ENCODE results near the gene MVD. TPM values are rescaled to one million over a fixed set of nuclear protein-coding genes. Genes with fewer than 3 reads are reported as not detected.

The MVD gene
- total and polyA plus RNA-seq, 2 of the 13 experiments (the other 11 are each of a cell fraction or from before 2014, with no cell fraction given), result 28.1 to 187 TPM

DNA sequence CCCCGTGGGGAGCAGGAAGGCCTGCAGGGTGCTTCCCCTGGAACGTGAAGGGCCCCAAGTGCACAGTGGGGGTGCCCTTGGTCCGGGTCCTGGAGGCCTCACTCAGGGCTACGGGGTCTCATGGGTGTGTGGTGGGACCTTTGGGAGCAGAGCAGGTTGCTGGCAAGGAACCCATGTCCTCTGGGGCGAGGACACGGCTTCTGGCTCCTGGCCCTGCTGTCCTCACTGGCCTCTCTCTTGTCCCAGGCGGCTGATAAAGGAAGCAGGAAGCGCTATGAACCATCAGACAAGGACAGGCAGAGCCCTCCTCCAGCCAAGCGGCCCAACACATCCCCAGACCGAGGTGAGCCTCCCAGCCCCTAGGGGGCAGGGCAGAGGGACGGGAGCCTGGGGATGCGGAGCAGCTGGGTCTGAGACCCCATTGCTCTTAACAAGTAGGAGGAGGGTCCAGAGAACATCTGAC, 34.3 kb downstream of the MVD start (continued):
- TF ChIP-seq, protein P1, sequence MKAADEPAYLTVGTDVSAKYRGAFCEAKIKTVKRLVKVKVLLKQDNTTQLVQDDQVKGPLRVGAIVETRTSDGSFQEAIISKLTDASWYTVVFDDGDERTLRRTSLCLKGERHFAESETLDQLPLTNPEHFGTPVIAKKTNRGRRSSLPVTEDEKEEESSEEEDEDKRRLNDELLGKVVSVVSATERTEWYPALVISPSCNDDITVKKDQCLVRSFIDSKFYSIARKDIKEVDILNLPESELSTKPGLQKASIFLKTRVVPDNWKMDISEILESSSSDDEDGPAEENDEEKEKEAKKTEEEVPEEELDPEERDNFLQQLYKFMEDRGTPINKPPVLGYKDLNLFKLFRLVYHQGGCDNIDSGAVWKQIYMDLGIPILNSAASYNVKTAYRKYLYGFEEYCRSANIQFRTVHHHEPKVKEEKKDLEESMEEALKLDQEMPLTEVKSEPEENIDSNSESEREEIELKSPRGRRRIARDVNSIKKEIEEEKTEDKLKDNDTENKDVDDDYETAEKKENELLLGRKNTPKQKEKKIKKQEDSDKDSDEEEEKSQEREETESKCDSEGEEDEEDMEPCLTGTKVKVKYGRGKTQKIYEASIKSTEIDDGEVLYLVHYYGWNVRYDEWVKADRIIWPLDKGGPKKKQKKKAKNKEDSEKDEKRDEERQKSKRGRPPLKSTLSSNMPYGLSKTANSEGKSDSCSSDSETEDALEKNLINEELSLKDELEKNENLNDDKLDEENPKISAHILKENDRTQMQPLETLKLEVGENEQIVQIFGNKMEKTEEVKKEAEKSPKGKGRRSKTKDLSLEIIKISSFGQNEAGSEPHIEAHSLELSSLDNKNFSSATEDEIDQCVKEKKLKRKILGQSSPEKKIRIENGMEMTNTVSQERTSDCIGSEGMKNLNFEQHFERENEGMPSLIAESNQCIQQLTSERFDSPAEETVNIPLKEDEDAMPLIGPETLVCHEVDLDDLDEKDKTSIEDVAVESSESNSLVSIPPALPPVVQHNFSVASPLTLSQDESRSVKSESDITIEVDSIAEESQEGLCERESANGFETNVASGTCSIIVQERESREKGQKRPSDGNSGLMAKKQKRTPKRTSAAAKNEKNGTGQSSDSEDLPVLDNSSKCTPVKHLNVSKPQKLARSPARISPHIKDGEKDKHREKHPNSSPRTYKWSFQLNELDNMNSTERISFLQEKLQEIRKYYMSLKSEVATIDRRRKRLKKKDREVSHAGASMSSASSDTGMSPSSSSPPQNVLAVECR (CRISPR knock-in tag; IDR thresholded peaks at IDR 0.05; ENCODE audit: borderline replicate concordance), result 0 out of 2 replicates have a peak, but pooled peaks have one; percentile 35
- TF ChIP-seq, protein P2, sequence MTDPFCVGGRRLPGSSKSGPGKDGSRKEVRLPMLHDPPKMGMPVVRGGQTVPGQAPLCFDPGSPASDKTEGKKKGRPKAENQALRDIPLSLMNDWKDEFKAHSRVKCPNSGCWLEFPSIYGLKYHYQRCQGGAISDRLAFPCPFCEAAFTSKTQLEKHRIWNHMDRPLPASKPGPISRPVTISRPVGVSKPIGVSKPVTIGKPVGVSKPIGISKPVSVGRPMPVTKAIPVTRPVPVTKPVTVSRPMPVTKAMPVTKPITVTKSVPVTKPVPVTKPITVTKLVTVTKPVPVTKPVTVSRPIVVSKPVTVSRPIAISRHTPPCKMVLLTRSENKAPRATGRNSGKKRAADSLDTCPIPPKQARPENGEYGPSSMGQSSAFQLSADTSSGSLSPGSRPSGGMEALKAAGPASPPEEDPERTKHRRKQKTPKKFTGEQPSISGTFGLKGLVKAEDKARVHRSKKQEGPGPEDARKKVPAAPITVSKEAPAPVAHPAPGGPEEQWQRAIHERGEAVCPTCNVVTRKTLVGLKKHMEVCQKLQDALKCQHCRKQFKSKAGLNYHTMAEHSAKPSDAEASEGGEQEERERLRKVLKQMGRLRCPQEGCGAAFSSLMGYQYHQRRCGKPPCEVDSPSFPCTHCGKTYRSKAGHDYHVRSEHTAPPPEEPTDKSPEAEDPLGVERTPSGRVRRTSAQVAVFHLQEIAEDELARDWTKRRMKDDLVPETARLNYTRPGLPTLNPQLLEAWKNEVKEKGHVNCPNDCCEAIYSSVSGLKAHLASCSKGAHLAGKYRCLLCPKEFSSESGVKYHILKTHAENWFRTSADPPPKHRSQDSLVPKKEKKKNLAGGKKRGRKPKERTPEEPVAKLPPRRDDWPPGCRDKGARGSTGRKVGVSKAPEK (CRISPR knock-in tag; IDR thresholded peaks at IDR 0.05; ENCODE audit: borderline replicate concordance), result no peak
- TF ChIP-seq, protein P3, sequence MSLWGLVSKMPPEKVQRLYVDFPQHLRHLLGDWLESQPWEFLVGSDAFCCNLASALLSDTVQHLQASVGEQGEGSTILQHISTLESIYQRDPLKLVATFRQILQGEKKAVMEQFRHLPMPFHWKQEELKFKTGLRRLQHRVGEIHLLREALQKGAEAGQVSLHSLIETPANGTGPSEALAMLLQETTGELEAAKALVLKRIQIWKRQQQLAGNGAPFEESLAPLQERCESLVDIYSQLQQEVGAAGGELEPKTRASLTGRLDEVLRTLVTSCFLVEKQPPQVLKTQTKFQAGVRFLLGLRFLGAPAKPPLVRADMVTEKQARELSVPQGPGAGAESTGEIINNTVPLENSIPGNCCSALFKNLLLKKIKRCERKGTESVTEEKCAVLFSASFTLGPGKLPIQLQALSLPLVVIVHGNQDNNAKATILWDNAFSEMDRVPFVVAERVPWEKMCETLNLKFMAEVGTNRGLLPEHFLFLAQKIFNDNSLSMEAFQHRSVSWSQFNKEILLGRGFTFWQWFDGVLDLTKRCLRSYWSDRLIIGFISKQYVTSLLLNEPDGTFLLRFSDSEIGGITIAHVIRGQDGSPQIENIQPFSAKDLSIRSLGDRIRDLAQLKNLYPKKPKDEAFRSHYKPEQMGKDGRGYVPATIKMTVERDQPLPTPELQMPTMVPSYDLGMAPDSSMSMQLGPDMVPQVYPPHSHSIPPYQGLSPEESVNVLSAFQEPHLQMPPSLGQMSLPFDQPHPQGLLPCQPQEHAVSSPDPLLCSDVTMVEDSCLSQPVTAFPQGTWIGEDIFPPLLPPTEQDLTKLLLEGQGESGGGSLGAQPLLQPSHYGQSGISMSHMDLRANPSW (CRISPR knock-in tag; IDR thresholded peaks at IDR 0.05; ENCODE audit: borderline replicate concordance), result no peak
- no peak for TF ChIP-seq ZSCAN21 (CRISPR knock-in tag; IDR thresholded peaks at IDR 0.05; ENCODE audit: borderline replicate concordance)
- TF ChIP-seq, protein P4, sequence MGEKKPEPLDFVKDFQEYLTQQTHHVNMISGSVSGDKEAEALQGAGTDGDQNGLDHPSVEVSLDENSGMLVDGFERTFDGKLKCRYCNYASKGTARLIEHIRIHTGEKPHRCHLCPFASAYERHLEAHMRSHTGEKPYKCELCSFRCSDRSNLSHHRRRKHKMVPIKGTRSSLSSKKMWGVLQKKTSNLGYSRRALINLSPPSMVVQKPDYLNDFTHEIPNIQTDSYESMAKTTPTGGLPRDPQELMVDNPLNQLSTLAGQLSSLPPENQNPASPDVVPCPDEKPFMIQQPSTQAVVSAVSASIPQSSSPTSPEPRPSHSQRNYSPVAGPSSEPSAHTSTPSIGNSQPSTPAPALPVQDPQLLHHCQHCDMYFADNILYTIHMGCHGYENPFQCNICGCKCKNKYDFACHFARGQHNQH (CRISPR knock-in tag; IDR thresholded peaks at IDR 0.05), result peak; percentile 52; the same call in 1 of the 2 replicates
- TF ChIP-seq SAP130 (CRISPR knock-in tag; IDR thresholded peaks at IDR 0.05; ENCODE audit: low read depth), result peak; percentile 39; the same call in 1 of the 2 replicates
- peak; percentile 11; the same call in 1 of the 2 replicates for TF ChIP-seq ETV5 (CRISPR knock-in tag; IDR thresholded peaks at IDR 0.05; ENCODE audit: borderline replicate concordance)
- TF ChIP-seq, protein P5, sequence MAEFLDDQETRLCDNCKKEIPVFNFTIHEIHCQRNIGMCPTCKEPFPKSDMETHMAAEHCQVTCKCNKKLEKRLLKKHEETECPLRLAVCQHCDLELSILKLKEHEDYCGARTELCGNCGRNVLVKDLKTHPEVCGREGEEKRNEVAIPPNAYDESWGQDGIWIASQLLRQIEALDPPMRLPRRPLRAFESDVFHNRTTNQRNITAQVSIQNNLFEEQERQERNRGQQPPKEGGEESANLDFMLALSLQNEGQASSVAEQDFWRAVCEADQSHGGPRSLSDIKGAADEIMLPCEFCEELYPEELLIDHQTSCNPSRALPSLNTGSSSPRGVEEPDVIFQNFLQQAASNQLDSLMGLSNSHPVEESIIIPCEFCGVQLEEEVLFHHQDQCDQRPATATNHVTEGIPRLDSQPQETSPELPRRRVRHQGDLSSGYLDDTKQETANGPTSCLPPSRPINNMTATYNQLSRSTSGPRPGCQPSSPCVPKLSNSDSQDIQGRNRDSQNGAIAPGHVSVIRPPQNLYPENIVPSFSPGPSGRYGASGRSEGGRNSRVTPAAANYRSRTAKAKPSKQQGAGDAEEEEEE (CRISPR knock-in tag; IDR thresholded peaks at IDR 0.05; ENCODE audit: borderline replicate concordance), result no peak
- TF ChIP-seq HNF4A (CRISPR knock-in tag; IDR thresholded peaks at IDR 0.05), result 0 out of 2 replicates have a peak, but pooled peaks have one; percentile 7
- TF ChIP-seq, protein P6, sequence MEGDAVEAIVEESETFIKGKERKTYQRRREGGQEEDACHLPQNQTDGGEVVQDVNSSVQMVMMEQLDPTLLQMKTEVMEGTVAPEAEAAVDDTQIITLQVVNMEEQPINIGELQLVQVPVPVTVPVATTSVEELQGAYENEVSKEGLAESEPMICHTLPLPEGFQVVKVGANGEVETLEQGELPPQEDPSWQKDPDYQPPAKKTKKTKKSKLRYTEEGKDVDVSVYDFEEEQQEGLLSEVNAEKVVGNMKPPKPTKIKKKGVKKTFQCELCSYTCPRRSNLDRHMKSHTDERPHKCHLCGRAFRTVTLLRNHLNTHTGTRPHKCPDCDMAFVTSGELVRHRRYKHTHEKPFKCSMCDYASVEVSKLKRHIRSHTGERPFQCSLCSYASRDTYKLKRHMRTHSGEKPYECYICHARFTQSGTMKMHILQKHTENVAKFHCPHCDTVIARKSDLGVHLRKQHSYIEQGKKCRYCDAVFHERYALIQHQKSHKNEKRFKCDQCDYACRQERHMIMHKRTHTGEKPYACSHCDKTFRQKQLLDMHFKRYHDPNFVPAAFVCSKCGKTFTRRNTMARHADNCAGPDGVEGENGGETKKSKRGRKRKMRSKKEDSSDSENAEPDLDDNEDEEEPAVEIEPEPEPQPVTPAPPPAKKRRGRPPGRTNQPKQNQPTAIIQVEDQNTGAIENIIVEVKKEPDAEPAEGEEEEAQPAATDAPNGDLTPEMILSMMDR (CRISPR knock-in tag; IDR thresholded peaks at IDR 0.05), result peak; percentile 78
- TF ChIP-seq STAT5B (CRISPR knock-in tag; IDR thresholded peaks at IDR 0.05), result no peak

All from HepG2 (cell line).